ENCODE data around the gene CKS1B. TPM values are rescaled to one million over a fixed set of nuclear protein-coding genes. Genes with fewer than 3 reads are reported as not detected.
A peak's percentile ranks its signal among the peaks of the same experiment; 100 is the strongest.

CKS1B gene
- total and polyA plus RNA-seq, 9 of the 15 experiments (the other 6 are each of a cell fraction or from before 2014, with no cell fraction given): 215 to 1,103 (median 460) TPM

GRCh38 chr1:155001675-155002463 lies 27.4 kb downstream of the CKS1B start (continued):
- TF ChIP-seq NR2C2 (CRISPR knock-in tag; IDR thresholded peaks at IDR 0.05) (no peak), NR2C2 (tag; IDR thresholded peaks at IDR 0.05) (peak; percentile 26; the same call in 1 of the 2 replicates), ARID4B (CRISPR knock-in tag; IDR thresholded peaks at IDR 0.05) (no peak), FUS (optimal IDR thresholded peaks at IDR 0.05; ENCODE audit: low read depth, low read length) (no peak), TFAM (CRISPR knock-in tag; conservative IDR thresholded peaks at IDR 0.05) (no peak), TEAD2 (tag; IDR thresholded peaks at IDR 0.05) (no peak), XRCC4 (IDR thresholded peaks at IDR 0.05; ENCODE audit: extremely low read depth, insufficient read depth, insufficient read length) (no peak), SMARCC2 (IDR thresholded peaks at IDR 0.05; ENCODE audit: low read depth) (no peak), BRD4 (IDR thresholded peaks at IDR 0.05) (peak; percentile 97), ZNF609 (CRISPR knock-in tag; IDR thresholded peaks at IDR 0.05; ENCODE audit: borderline replicate concordance) (no peak), ZNF431 (CRISPR knock-in tag; IDR thresholded peaks at IDR 0.05) (no peak), ETV1 (tag; conservative IDR thresholded peaks at IDR 0.05; ENCODE audit: low read depth) (0 out of 2 replicates have a peak, but pooled peaks have one; percentile 6), ZEB2 (IDR thresholded peaks at IDR 0.05) (no peak; the same call in 1 of the 2 replicates), TFE3 (CRISPR knock-in tag; IDR thresholded peaks at IDR 0.05) (no peak)
